Dermis blood vessel endothelial cell (primary cell): Measurements from ENCODE around the gene SEZ6. TPM values are rescaled to one million over a fixed set of nuclear protein-coding genes. Genes with fewer than 3 reads are reported as not detected.
"Not testable (repeated sequence)": the region's sequence is repeated elsewhere in the genome, so short reads cannot be mapped to it uniquely, and the experiment has no call there.

Experiments
- DNase-seq: peaks from one replicate; pipeline ENCODE4 v3.0.0; 2010
- total RNA-seq: library from RNA; depleted of rRNA; stranded (reverse); fragments of >200 nt; gene quantifications from 2 replicates; pipeline ENCODE4 v1.2.3, GENCODE V29; 2014

Gene SEZ6
- total RNA-seq, 1 donor from 2014 or later, result not detected

GRCh38 chr17:28951991-28952975 lies 53.5 kb downstream of the SEZ6 start:
- peak; percentile 100 for DNase-seq

DNA sequence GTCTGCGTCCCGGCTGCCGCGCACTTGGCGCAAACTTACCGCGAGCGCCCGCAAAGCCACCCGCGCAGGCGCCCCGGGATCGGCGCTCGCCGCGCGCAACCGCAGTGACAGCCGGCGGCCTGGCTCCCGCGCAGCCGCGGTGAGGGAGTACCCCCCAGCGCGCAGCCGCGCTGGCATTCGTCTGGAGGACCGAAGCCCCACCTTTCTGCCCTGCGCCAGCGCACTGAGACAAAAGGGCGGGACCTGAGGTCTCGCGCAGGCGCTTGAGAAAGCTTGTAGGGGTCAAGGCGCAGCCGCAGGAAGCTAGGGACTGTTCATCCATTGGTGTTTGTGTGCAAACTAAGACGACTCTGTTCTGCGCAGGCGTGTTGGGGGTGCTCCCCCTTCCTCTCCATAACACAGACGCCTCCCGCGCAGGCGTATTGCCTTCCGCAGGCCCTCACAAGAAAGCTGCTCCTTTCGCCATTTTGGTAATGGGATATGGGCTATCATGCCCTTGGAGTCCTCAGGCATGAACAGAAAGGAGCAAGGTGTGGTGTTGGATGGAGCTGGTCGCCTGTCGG lies 54.3 kb downstream of the SEZ6 start, which contains the start of gene PHF12:
PHF12 (minus strand) TSS at position 91 of the 563 bp plus-strand sequence. CDS start 558 bp downstream, outside the sequence.
- peak; percentile 100 for DNase-seq

GRCh38 chr17:28950752-28951427 lies 54.9 kb downstream of the SEZ6 start:
- DNase-seq, result no peak

GRCh38 chr17:28950017-28950751 lies 55.6 kb downstream of the SEZ6 start:
- peak; percentile 58 for DNase-seq

GRCh38 chr17:28949185-28950016 lies 56.4 kb downstream of the SEZ6 start:
- peak; percentile 64 for DNase-seq

DNA sequence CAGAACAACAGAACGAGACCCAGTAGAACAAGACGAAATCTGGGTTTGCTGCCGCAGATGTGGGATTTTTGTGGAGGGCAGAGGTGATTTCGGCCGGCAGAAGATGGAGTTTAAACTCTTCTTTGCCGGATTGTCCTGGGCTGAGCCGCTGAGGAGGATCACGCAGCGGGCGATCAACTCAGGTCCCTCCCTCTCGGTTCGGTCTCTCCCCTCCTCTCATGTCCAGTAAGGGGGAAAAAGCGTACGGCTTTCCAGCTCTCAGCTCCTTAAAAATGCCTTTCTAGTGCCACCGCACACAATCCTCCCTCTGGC lies 57.0 kb downstream of the SEZ6 start:
- peak; percentile 68 for DNase-seq

DNA sequence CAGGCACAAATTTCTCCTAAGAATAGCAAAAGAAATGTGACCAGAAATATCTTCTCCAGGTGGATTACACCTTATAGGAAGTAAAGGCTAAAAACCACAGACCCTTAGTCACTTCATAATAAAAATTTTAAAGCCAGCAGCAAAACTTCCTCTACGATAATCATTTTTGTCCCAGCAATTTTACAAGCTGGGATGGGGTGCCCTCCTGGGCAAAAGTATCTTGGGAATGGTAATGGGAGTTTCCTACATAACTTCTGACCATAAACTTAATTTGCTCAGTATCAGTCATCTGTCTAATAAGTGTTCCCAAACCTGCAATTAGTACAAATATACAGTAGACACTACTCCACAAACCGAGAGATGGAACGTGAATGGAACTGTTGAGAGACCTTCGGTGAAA lies 57.5 kb downstream of the SEZ6 start:
- DNase-seq, result no peak

DNA sequence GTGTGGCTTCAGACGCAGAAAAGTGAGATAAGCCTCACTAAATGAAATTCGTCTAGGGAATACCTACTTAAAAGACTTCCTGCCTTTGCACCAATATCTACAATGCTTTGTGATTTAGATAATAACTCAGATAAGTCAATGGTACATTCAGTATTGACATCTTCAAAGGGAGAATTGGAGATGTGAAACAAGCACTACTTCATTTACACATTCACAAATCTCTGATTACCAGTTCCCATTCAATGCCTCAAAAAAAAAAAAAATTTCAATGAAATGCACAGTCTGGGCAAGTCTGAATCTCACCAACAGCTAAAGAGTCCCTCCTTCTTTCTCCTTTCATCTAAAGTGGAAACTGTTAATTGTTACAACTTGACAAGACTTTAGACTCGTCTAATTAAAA lies 58.2 kb downstream of the SEZ6 start:
- DNase-seq, result no peak

DNA sequence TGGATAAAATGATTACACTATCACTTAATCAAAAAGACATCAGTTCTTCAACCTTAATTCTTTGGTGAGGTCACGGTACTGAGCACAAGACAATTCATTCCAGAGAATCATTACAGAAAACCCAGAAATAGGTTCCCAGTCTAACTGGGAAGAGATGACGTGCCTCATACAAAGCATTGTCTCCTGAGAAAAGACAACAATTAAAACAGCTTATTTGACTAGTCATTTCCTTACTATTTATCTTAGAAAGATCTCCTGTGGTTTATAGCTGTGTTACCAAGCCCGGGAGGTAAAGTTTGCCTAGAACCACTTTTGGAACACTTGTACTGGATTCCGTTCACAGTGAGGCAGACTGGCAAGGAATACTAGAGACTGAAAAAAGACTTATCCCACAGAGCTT lies 59.6 kb downstream of the SEZ6 start:
- DNase-seq, result peak; percentile 92

GRCh38 chr17:28944862-28945741 lies 60.7 kb downstream of the SEZ6 start:
- DNase-seq, result peak; percentile 38

- DNase-seq, result no peak
Observed at GRCh38 chr17:28944343-28944742, 61.5 kb downstream of the SEZ6 start.

DNA sequence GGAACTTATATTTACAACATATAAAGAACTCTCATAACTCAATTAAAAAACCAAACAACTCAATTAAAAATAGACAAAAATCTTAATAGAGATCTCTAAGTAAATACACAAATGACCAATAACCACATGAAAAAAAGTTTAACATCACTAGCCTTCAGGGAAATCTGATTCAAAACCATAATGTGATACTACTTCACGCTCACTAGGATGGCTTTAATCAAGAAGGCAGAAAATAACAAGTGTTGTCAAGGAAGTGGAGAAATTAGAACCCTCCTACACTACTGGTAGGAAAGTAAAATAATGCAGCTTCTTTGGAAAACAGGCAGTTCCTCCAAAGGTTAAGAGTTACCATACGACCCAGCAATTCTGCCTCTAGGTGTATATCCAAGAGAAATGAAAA lies 62.9 kb downstream of the SEZ6 start:
- DNase-seq, result no peak

- DNase-seq, result no peak
Observed at GRCh38 chr17:28941251-28941650, 64.6 kb downstream of the SEZ6 start.

GRCh38 chr17:28940675-28941074 lies 65.2 kb downstream of the SEZ6 start:
- no peak for DNase-seq

GRCh38 chr17:28940142-28940541 lies 65.7 kb downstream of the SEZ6 start:
- DNase-seq, result peak; percentile 58

GRCh38 chr17:28938552-28938951 lies 67.3 kb downstream of the SEZ6 start:
- DNase-seq, result no peak

DNA sequence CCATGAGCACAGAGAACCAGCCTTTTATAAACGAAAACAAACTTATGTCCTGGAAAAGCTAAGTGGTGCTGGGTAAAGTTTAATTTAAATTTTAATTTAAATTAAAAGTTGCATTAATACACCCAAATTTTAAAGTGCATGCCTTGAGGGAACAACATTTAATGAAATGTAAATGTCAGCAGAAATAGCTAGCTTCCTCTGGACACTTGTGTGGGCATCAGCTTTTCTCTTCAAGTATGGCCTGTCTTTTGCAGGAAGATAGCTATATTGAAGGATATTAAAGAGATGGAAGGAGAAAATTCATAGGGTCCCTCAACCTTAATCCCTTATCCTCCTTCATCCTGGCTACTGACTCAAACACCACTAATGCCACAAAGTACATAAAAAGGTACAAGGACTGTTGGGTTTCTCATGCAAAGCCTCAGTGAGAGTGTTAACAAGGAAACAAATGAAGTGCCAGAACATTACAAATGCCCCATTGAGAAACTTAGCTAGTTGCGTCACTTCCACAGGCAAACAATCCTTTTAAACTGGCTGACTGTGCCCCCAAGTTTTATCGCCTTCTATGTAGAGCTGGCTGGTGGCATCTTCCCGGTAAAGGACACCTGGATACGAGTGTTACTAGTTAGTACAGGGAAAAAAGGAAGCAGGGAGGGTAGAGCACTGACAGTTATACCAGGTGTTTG lies 68.6 kb downstream of the SEZ6 start:
- DNase-seq, result no peak

DNA sequence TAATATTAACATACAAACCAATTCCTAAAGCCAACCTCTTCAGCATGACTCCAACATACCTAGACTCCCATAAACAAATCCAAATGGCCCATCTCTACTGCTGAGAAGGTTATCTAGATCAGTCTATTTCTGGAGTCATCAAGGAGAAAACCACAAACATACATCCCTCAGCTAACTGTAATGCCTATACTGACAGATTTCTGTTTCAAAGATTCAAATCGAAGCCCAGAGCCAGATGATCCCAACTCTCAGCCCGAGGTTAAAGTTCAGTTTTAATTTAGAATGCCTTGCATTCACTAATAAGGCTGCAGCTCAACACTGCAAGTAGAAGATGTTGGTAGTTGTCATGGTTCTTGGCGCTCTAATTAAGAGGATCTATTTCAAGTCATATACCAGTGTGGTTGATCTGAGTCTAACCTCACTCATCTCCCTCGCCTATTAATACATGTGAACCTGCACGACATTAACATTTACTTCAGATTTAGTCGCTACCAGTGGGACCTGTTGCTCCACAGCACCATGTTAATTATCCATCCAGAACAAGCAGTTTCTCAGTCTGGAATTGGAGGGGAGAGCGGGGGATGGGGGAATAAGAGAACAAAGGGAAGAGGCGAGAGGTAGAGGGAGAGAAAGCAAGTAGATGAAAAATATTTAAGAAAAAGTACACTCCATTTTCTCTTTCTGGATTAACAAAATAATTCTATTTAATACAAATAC lies 69.9 kb downstream of the SEZ6 start:
- no peak for DNase-seq

DNA sequence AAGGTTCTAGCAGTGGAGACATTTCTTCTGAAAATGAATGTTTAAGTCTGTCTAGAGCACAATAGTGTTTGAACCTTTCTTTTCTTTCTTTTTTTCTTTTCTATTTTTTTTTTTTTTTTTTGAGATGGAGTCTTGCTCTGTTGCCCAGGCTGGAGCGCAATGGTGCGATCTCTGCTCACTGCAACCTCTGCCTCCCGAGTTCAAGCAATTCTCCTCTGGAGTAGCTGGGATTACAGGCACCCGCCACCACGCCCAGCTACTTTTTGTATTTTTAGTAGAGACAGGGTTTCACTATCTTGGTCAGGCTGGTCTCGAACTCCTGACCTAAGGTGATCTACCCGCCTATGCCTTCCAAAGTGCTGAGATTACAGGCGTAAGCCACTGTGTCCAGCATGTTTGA lies 71.3 kb downstream of the SEZ6 start:
- DNase-seq, result not testable (repeated sequence)
